ENCODE results near the gene ANKMY1. TPM values are rescaled to one million over a fixed set of nuclear protein-coding genes. Genes with fewer than 3 reads are reported as not detected.

ANKMY1 gene
- total and polyA plus RNA-seq, 2 experiments from 2014 or later, result 2.3 to 8.9 TPM

DNA sequence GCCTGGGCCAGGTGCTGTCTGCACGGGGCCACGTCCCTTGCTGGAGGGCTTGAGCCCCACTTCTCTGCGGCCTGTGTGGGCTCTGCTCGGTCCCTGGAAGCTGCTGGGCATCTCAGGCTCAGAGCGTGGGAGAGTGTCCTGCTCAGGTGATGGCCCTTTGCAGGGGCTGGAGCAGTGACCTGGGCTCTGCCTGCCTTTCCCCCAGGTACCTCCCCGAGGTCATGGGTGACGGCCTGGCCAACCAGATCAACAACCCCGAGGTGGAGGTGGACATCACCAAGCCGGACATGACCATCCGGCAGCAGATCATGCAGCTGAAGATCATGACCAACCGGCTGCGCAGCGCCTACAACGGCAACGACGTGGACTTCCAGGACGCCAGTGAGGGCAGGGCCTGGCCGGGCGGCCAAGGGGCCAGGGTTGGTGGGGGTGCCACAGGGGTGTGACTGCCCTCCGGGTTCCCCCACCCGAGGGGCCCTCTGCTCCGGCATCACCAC lies 92.5 kb downstream of the ANKMY1 start (continued):
- TF ChIP-seq ZNF462 (CRISPR knock-in tag; IDR thresholded peaks at IDR 0.05) (no peak), ZNF331 (CRISPR knock-in tag; IDR thresholded peaks at IDR 0.05; ENCODE audit: low read depth) (no peak), EZH2 (IDR thresholded peaks at IDR 0.05; ENCODE audit: low read depth, unreplicated experiment) (no peak), EZH2phosphoT487 (IDR thresholded peaks at IDR 0.05; ENCODE audit: unreplicated experiment) (no peak), CREB1 (CRISPR knock-in tag; IDR thresholded peaks at IDR 0.05; ENCODE audit: low read depth) (no peak)
- TF ChIP-seq, protein P1, sequence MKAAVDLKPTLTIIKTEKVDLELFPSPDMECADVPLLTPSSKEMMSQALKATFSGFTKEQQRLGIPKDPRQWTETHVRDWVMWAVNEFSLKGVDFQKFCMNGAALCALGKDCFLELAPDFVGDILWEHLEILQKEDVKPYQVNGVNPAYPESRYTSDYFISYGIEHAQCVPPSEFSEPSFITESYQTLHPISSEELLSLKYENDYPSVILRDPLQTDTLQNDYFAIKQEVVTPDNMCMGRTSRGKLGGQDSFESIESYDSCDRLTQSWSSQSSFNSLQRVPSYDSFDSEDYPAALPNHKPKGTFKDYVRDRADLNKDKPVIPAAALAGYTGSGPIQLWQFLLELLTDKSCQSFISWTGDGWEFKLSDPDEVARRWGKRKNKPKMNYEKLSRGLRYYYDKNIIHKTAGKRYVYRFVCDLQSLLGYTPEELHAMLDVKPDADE (IDR thresholded peaks at IDR 0.05), result no peak

GRCh38 chr2:240464514-240465241 lies 93.1 kb downstream of the ANKMY1 start:
- Mint-ChIP-seq H3K27ac (no peak overlapping the region), H3K4me3 (no peak overlapping the region), H3K27me3 (ENCODE audit: insufficient read depth, low read depth, poor library complexity) (peaks cover 5% of the 10 kb centered on the region), H3K9me3 (no peaks in the 10 kb centered on the region), H3K36me3 (ENCODE audit: low read depth) (peaks cover 3% of the 10 kb centered on the region; the same call in 1 of the 3 replicates), H3K4me1 (peaks cover 3% of the 10 kb centered on the region; the same call in 2 of the 3 replicates)
- Histone ChIP-seq H3F3A (replicated peaks; ENCODE audit: low read depth) (no peaks in the 10 kb centered on the region), H3K27ac (ENCODE audit: low read depth) (no peak overlapping the region), H3K4me2 (no peak overlapping the region), H4K20me1 (replicated peaks; ENCODE audit: insufficient read depth) (no peaks in the 10 kb centered on the region), H3K79me2 (replicated peaks; ENCODE audit: insufficient read depth) (no peaks in the 10 kb centered on the region), H3K4me1 (ENCODE audit: insufficient read depth) (no peaks in the 10 kb centered on the region), H3K4me3 (no peak overlapping the region), H3K27me3 (ENCODE audit: insufficient read depth) (no peaks in the 10 kb centered on the region), H3K36me3 (ENCODE audit: insufficient read depth) (no peaks in the 10 kb centered on the region), H2AFZ (no peak overlapping the region), H3K9me2 (ENCODE audit: insufficient read depth) (no peaks in the 10 kb centered on the region)
- no peak for ATAC-seq
- DNase-seq (ENCODE audit: low spot score), result no peak
- TF ChIP-seq EZH2 (IDR thresholded peaks at IDR 0.05; ENCODE audit: low read depth, unreplicated experiment), result no peak
- TF ChIP-seq, protein P2, sequence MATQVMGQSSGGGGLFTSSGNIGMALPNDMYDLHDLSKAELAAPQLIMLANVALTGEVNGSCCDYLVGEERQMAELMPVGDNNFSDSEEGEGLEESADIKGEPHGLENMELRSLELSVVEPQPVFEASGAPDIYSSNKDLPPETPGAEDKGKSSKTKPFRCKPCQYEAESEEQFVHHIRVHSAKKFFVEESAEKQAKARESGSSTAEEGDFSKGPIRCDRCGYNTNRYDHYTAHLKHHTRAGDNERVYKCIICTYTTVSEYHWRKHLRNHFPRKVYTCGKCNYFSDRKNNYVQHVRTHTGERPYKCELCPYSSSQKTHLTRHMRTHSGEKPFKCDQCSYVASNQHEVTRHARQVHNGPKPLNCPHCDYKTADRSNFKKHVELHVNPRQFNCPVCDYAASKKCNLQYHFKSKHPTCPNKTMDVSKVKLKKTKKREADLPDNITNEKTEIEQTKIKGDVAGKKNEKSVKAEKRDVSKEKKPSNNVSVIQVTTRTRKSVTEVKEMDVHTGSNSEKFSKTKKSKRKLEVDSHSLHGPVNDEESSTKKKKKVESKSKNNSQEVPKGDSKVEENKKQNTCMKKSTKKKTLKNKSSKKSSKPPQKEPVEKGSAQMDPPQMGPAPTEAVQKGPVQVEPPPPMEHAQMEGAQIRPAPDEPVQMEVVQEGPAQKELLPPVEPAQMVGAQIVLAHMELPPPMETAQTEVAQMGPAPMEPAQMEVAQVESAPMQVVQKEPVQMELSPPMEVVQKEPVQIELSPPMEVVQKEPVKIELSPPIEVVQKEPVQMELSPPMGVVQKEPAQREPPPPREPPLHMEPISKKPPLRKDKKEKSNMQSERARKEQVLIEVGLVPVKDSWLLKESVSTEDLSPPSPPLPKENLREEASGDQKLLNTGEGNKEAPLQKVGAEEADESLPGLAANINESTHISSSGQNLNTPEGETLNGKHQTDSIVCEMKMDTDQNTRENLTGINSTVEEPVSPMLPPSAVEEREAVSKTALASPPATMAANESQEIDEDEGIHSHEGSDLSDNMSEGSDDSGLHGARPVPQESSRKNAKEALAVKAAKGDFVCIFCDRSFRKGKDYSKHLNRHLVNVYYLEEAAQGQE (IDR thresholded peaks at IDR 0.05; ENCODE audit: unreplicated experiment), result no peak
- TF ChIP-seq ZNF331 (CRISPR knock-in tag; IDR thresholded peaks at IDR 0.05; ENCODE audit: low read depth), result no peak
- TF ChIP-seq JUNB (IDR thresholded peaks at IDR 0.05; ENCODE audit: unreplicated experiment), result no peak
- TF ChIP-seq, protein P1 (IDR thresholded peaks at IDR 0.05), result no peak
